SK-N-SH (cell line): ENCODE results near the gene ACADL. TPM values are rescaled to one million over a fixed set of nuclear protein-coding genes. Genes with fewer than 3 reads are reported as not detected.

Experiments
- CTCF ChIA-PET: fragments of 300-600, 350-600 bp; formaldehyde crosslinking; extraction: SDS; loops from one replicate; lab custom pipeline; 2021; lab: Yijun Ruan, JAX
- POLR2A ChIA-PET: fragments of 350-600 bp; sonication (Branson Sonifier 250); formaldehyde crosslinking; extraction: SDS; loops from one replicate; lab custom pipeline; 2020; ENCODE audit warnings: antibody characterized with exemption, inconsistent platforms; lab: Yijun Ruan, JAX
- DNase-seq: peaks from one replicate; pipeline ENCODE4 v3.0.0; 2012
- H2AFZ ChIP-seq: fragments of 200-600 bp; sonication (generic); 2 replicates; pipeline ENCODE4 v1.8.1; 2016; ENCODE audit warnings: antibody characterized with exemption, mild to moderate bottlenecking, low read depth
- H3F3A ChIP-seq: fragments of 200-600 bp; sonication (generic); replicated peaks from 2 replicates; pipeline ENCODE3; 2016; ENCODE audit warnings: antibody characterized with exemption, mild to moderate bottlenecking; ENCODE audit not compliant: insufficient read depth
- H3K27ac ChIP-seq, 2 experiments: fragments of 200-500 bp in 1 of 2; fragments of 200-600 bp in 1 of 2; sonication (Bioruptor generic) in 1 of 2; sonication (generic), shearing (Covaris generic) in 1 of 2; 2 replicates each; pipeline versions ENCODE4 v1.5.1 to v1.6.1; 2014 to 2016; ENCODE audit warnings: low read depth in 2 of 2, inconsistent platforms in 1 of 2, low read length in 1 of 2, mild to moderate bottlenecking in 1 of 2, mixed read lengths in 1 of 2
- H3K27me3 ChIP-seq: fragments of 200-600 bp; sonication (generic), shearing (Covaris generic); 2 replicates; pipeline ENCODE4 v1.6.1; 2016; ENCODE audit warnings: mixed run types; ENCODE audit not compliant: insufficient read depth
- H3K36me3 ChIP-seq, 2 experiments: fragments of 200-500 bp in 1 of 2; fragments of 200-600 bp in 1 of 2; sonication (Bioruptor generic) in 1 of 2; sonication (generic) in 1 of 2; replicated peaks in 1 of 2; 2 replicates each; pipeline versions ENCODE3 to v1.5.1; 2014 to 2016; ENCODE audit warnings: low read length in 1 of 2, mild to moderate bottlenecking in 1 of 2; ENCODE audit not compliant: insufficient read depth in 2 of 2, control insufficient read depth in 1 of 2
- H3K4me1 ChIP-seq, 2 experiments: fragments of 200-500 bp in 1 of 2; fragments of 200-600 bp in 1 of 2; sonication (Bioruptor generic) in 1 of 2; sonication (generic), shearing (Covaris generic) in 1 of 2; 2 replicates each; pipeline versions ENCODE4 v1.5.1 to v1.6.1; 2014 to 2016; ENCODE audit warnings: low read depth in 1 of 2, low read length in 1 of 2, mixed run types in 1 of 2; ENCODE audit not compliant: insufficient read depth in 2 of 2, control insufficient read depth in 1 of 2
- H3K4me2 ChIP-seq: fragments of 200-600 bp; sonication (generic), shearing (Covaris generic); 2 replicates; pipeline ENCODE4 v1.6.1; 2017; ENCODE audit warnings: mixed run types
- H3K4me3 ChIP-seq, 2 experiments: fragments of 200-500 bp in 1 of 2; fragments of 200-600 bp in 1 of 2; sonication (Bioruptor generic) in 1 of 2; sonication (generic), shearing (Covaris generic) in 1 of 2; 2 replicates each; pipeline versions ENCODE4 v1.5.1 to v1.8.1; 2014 to 2016; ENCODE audit warnings: low read depth in 2 of 2, inconsistent platforms in 1 of 2, low read length in 1 of 2, mild to moderate bottlenecking in 1 of 2, mixed read lengths in 1 of 2, moderate library complexity in 1 of 2
- H3K79me2 ChIP-seq: fragments of 200-600 bp; sonication (generic); 2 replicates; pipeline ENCODE4 v1.8.1; 2017; ENCODE audit warnings: mild to moderate bottlenecking; ENCODE audit not compliant: insufficient read depth
- H3K9ac ChIP-seq: fragments of 200-600 bp; sonication (generic); 2 replicates; pipeline ENCODE4 v1.6.1; 2017; ENCODE audit warnings: mixed run types
- H3K9me2 ChIP-seq: fragments of 200-600 bp; sonication (generic); 2 replicates; pipeline ENCODE4 v1.6.1; 2017; ENCODE audit warnings: mixed run types
- H3K9me3 ChIP-seq: fragments of 200-600 bp; sonication (generic); 2 replicates; pipeline ENCODE4 v1.6.1; 2017; ENCODE audit warnings: mixed run types, mild to moderate bottlenecking, moderate library complexity
- H4K20me1 ChIP-seq: fragments of 200-600 bp; sonication (generic); 2 replicates; pipeline ENCODE4 v1.6.1; 2017; ENCODE audit warnings: mild to moderate bottlenecking, mixed run types; ENCODE audit not compliant: insufficient read depth
- CHD2 ChIP-seq: fragments of 150-350 bp; IDR thresholded peaks from 2 replicates; pipeline ENCODE4 v1.6.1; 2018; ENCODE audit warnings: low read length; ENCODE audit not compliant: partially characterized antibody
- ELF1 ChIP-seq: IDR thresholded peaks from 2 replicates; pipeline ENCODE4 v1.4.0; 2012
- EP300 ChIP-seq, 2 experiments: IDR thresholded peaks; 2 replicates each; pipeline versions ENCODE4 v1.4.0 to v1.6.1; 2012; ENCODE audit warnings: borderline replicate concordance in 1 of 2, low read depth in 1 of 2, low read length in 1 of 2
- FOSL2 ChIP-seq: IDR thresholded peaks from 2 replicates; pipeline ENCODE4 v1.4.0; 2012; ENCODE audit warnings: low read depth, mild to moderate bottlenecking, moderate library complexity, borderline replicate concordance
- FOXJ3 ChIP-seq: sonication (generic); formaldehyde crosslinking; IDR thresholded peaks from 2 replicates; pipeline ENCODE4 v1.5.1; 2020; ENCODE audit warnings: mild to moderate bottlenecking, missing genetic modification reagents
- GABPA ChIP-seq: IDR thresholded peaks from 2 replicates; pipeline ENCODE4 v1.4.0; 2012; ENCODE audit warnings: low read depth, mild to moderate bottlenecking
- GATA2 ChIP-seq: sonication (generic); formaldehyde crosslinking; IDR thresholded peaks from 2 replicates; pipeline ENCODE4 v1.5.0; 2020; ENCODE audit warnings: mild to moderate bottlenecking, missing genetic modification reagents
- IRF3 ChIP-seq: fragments of 150-350 bp; IDR thresholded peaks from 2 replicates; pipeline ENCODE4 v1.6.1; 2016; ENCODE audit warnings: mild to moderate bottlenecking, low read depth, low read length
- JUND ChIP-seq: IDR thresholded peaks from 2 replicates; pipeline ENCODE4 v1.4.0; 2012
- MAX ChIP-seq: IDR thresholded peaks from 2 replicates; pipeline ENCODE4 v1.4.0; 2012; ENCODE audit warnings: low read depth
- MEF2A ChIP-seq: IDR thresholded peaks from 2 replicates; pipeline ENCODE4 v1.4.0; 2012; ENCODE audit warnings: low read depth, borderline replicate concordance
- NFIC ChIP-seq: IDR thresholded peaks from 2 replicates; pipeline ENCODE4 v1.4.0; 2012; ENCODE audit warnings: borderline replicate concordance
- NRF1 ChIP-seq: IDR thresholded peaks from 2 replicates; pipeline ENCODE4 v1.6.1; 2012; ENCODE audit warnings: low read depth, mild to moderate bottlenecking, low read length
- PBX3 ChIP-seq: IDR thresholded peaks from 2 replicates; pipeline ENCODE4; 2012
- REST ChIP-seq: IDR thresholded peaks from 2 replicates; pipeline ENCODE4 v1.6.1; 2012; ENCODE audit warnings: mild to moderate bottlenecking, low read depth, low read length, moderate library complexity
- RFX5 ChIP-seq: IDR thresholded peaks from 2 replicates; pipeline ENCODE4 v1.6.1; 2012; ENCODE audit warnings: mild to moderate bottlenecking, improper control_type of control experiment, low read length
- RXRA ChIP-seq: IDR thresholded peaks from 2 replicates; pipeline ENCODE4 v1.4.0; 2012; ENCODE audit warnings: low read depth, mild to moderate bottlenecking, borderline replicate concordance
- TCF12 ChIP-seq: IDR thresholded peaks from 2 replicates; pipeline ENCODE4 v1.4.0; 2012
- USF1 ChIP-seq: IDR thresholded peaks from 2 replicates; pipeline ENCODE4 v1.4.0; 2012; ENCODE audit warnings: low read depth, borderline replicate concordance
- WGBS: methylation state at CpG from one replicate; pipeline ENCODE4 v1.1.6; 2017; ENCODE audit warnings: low lambda C conversion rate; 5-methylcytosine and 5-hydroxymethylcytosine counted together
- polyA plus RNA-seq, 3 experiments: library from polyadenylated mRNA; depleted of rRNA; stranded (reverse); fragments of >200 nt; gene quantifications; 2 replicates each; pipeline ENCODE4 v1.2.3, GENCODE V29; 2012

The ACADL gene
- polyA plus RNA-seq, 1 of the 3 experiments (the other 2 are of a cell fraction), result not detected

GRCh38 chr2:210167227-210167626 is 58.0 kb downstream of the ACADL start:
- CTCF ChIA-PET, result interaction anchor here (0.7 to 1.2 kb wide), 2 partner anchors 28 to 132 kb away, joined by 3 read pairs; no protein-coding TSS in a partner anchor
- POLR2A ChIA-PET, result no interaction called here

GRCh38 chr2:210162466-210163124 is 62.7 kb downstream of the ACADL start:
- no peak for TF ChIP-seq MAX
- TF ChIP-seq GABPA, result no peak
- TF ChIP-seq GATA2 (CRISPR knock-in tag), result no peak
- no peak for TF ChIP-seq FOXJ3
- TF ChIP-seq IRF3, result no peak
- TF ChIP-seq NFIC, result no peak
- TF ChIP-seq CHD2, result no peak
- TF ChIP-seq MEF2A, result no peak
- TF ChIP-seq REST, result no peak
- TF ChIP-seq JUND, result no peak
- no peak for TF ChIP-seq ELF1
- no peak for TF ChIP-seq RFX5
- TF ChIP-seq EP300 (IDR thresholded peaks at IDR 0.05; ENCODE audit: borderline replicate concordance in 1 of 2, low read depth in 1 of 2, low read length in 1 of 2), result no peak
- no peak for TF ChIP-seq USF1
- TF ChIP-seq TCF12, result no peak
- no peak for TF ChIP-seq RXRA
- TF ChIP-seq NRF1, result no peak
- H2AFZ ChIP-seq, result no peak overlapping the region
- H3F3A ChIP-seq, result no peaks in the 10 kb centered on the region
- H3K9me2 ChIP-seq, result no peaks in the 10 kb centered on the region; the same call in 1 of the 2 replicates
- no peak for DNase-seq
- H3K9me3 ChIP-seq, result no peaks in the 10 kb centered on the region
- 41% methylated on average over 6 of the region's 6 CpGs for WGBS
- POLR2A ChIA-PET, result no interaction called here
- peaks cover 0 to 4% of the 10 kb centered on the region in 2 experiments; a peak in 2 of 4 replicates for H3K4me1 ChIP-seq
- no peaks in the 10 kb centered on the region for H4K20me1 ChIP-seq
- H3K9ac ChIP-seq, result no peak overlapping the region
- H3K27ac ChIP-seq, result no peak overlapping the region
- H3K4me2 ChIP-seq, result no peak overlapping the region
- H3K4me3 ChIP-seq, result no peak overlapping the region
- no peaks in the 10 kb centered on the region for H3K27me3 ChIP-seq
- H3K79me2 ChIP-seq, result peaks cover 68% of the 10 kb centered on the region
- CTCF ChIA-PET, result interaction anchor here (0.6 to 1.1 kb wide), 3 partner anchors 32 to 1583 kb away, joined by 3 read pairs; no protein-coding TSS in a partner anchor
- peaks cover 0 to 4% of the 10 kb centered on the region in 2 experiments for H3K36me3 ChIP-seq

More at GRCh38 chr2:210167227-210167626, 58.0 kb downstream of the ACADL start:
- H4K20me1 ChIP-seq, result no peaks in the 10 kb centered on the region
- no peak overlapping the region for H2AFZ ChIP-seq
- no peaks in the 10 kb centered on the region for H3K27me3 ChIP-seq
- TF ChIP-seq RFX5 (no peak), JUND (0 out of 2 replicates have a peak, but pooled peaks have one; percentile 12), PBX3 (peak; percentile 58), FOSL2 (0 out of 2 replicates have a peak, but pooled peaks have one; percentile 21)
- TF ChIP-seq, all 33 proteins: peak for 3
- 0 out of 4 replicates have a peak overlapping the region, but pooled peaks of 1 of the 2 experiments have one; percentile 25 for H3K4me3 ChIP-seq
- no peak overlapping the region; a peak in 1 of 4 replicates for H3K27ac ChIP-seq
- peaks cover 19% of the 10 kb centered on the region for H3F3A ChIP-seq
- H3K36me3 ChIP-seq, result no peaks in the 10 kb centered on the region
- peak overlapping the region; percentile 51; the same call in 1 of the 2 replicates for H3K4me2 ChIP-seq
- DNase-seq, result no peak
- no peaks in the 10 kb centered on the region for H3K9me3 ChIP-seq
- no peaks in the 10 kb centered on the region; the same call in 1 of the 2 replicates for H3K9me2 ChIP-seq
- H3K79me2 ChIP-seq, result peaks cover 66% of the 10 kb centered on the region
- no peak overlapping the region for H3K9ac ChIP-seq
- WGBS, result 4% methylated on average over 1 of the region's 1 CpG
- H3K4me1 ChIP-seq, result peaks cover 9 to 10% of the 10 kb centered on the region in 2 experiments; a peak in 2 of 4 replicates
